HG03457 (cell line): ENCODE measurements around the gene HEPACAM.

Experiments used
- ATAC-seq: cut with Tn5 transposase; IDR thresholded peaks from one replicate; pipeline ENCODE4 v1.9.1; 2021; ENCODE audit warnings: moderate number of reproducible peaks; ENCODE audit not compliant: unreplicated experiment

Gene HEPACAM

GRCh38 chr11:124886978-124887666 is 48.7 kb downstream of the HEPACAM start:
- ATAC-seq, result no peak

DNA sequence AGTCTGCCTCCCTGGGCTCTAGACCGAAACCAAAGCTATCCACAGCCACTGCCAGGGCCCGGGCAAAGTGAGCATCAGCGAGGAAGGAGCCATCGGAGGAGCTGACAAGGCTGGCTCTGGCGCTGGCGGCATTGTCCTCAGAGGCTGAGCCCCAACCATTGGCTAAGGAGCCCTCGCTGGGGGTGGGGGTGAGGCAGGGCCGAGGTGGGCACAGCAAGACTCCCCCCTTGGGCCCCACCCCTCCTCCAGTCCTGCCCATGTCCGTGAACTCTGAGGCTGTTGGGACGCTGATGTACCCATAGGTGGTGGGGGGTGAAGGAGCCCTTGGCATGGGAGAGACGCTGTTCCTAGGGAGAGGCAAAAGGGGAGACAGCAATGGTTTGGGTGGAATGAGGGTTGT is 49.4 kb downstream of the HEPACAM start:
- no peak for ATAC-seq

DNA sequence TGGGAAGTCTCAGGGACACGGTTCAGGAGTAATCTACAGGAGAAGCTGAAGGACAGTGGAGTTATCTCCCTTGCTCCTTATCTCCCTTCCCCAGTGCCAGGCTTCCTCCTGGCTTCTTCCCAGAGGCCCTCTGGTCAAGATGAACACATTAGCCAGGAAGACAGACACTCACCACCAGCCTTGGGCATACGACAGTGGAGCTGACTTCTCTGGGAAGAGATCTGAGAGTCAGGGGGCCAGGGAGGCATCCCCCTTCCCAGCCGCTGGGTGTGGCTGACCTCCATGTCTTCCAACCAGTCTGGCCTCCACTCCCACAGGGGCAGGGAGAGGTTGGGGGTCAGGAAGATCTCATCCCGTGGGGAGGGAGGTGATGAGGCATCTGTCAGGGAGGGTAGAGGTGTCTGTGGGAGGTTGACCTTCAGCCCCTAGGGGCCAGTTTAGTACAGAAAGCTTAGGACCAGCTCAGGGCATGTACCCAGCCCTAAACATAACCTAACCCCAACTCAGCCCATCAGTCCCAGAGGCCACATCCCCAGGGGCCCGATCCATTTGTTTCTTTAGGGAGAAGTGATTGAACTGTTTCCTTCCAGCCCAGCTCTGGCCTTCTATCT is 50.9 kb downstream of the HEPACAM start:
- ATAC-seq, result no peak

GRCh38 chr11:124884340-124884739 is 51.5 kb downstream of the HEPACAM start:
- no peak for ATAC-seq

GRCh38 chr11:124882339-124883071 is 53.3 kb downstream of the HEPACAM start:
- no peak for ATAC-seq

DNA sequence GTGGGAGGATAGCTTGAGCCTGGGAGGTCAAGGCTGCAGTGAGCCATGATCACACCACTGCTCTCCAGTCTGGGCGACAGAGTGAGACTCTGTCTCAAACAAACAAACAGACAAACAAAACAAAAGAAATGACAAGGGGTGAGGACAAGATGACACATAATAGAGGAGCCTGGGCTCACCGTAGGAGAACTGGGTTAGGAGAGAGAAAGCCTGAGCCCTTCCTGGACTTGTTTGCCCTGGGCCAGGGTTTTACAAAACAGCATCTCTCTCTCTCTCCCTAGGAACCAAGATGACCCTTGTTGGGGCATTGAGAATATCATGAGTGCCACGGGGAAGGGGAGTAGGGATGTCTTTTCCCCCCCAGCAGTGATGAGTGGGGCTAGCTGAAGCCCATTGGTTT is 54.9 kb downstream of the HEPACAM start:
- no peak for ATAC-seq

DNA sequence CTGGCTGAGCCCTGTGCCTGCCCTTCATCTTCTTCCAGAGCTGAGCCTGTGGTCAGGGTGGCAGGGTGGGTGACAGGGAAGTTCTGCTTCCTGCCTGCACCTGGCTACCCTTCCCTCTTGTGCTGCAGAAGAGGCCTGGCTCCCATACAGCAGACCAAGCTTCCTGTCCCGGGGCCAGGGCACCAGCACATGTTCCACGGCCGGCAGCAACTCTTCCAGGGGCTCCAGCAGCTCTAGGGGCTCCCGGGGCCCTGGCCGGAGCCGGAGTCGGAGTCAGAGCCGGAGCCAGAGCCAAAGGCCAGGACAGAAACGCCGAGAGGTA is 55.6 kb downstream of the HEPACAM start:
- ATAC-seq, result no peak

GRCh38 chr11:124879493-124880289 is 56.2 kb downstream of the HEPACAM start:
- no peak for ATAC-seq

GRCh38 chr11:124878759-124879492 is 56.9 kb downstream of the HEPACAM start:
- no peak for ATAC-seq

DNA sequence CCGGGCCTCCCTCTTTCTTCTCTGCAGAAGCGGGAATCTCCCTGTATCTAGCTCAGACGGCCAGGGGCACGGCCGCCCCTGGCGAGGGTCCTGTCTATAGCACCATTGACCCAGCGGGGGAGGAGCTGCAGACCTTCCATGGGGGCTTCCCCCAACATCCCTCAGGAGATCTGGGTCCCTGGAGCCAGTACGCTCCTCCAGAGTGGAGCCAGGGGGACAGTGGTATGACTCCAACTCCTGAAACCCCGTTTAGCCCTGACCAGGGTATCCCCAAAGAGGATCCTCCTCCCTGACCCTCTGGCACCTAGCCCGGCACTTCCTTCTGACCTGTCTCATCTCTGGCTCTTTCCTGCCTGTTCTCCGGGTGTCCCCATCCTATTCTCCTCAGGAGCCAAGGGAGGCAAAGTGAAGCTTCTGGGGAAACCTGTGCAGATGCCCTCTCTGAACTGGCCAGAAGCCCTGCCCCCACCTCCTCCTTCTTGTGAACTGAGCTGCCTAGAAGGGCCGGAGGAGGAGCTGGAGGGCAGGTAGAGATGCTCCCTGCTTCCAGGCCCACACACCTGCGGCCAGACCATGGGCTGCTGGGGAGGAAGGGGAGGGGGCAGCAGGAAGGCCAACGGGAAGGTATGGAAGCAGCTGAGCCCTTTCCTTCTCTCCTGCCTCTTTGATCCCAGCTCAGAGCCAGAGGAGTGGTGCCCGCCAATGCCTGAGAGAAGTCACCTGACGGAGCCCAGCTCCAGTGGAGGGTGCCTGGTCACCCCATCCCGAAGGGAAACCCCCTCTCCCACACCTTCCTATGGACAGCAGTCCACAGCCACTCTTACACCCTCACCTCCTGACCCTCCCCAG is 57.7 kb downstream of the HEPACAM start:
- ATAC-seq, result no peak

- no peak for ATAC-seq
These were observed 58.3 kb downstream of the HEPACAM start for GRCh38 chr11:124877631-124877909.

DNA sequence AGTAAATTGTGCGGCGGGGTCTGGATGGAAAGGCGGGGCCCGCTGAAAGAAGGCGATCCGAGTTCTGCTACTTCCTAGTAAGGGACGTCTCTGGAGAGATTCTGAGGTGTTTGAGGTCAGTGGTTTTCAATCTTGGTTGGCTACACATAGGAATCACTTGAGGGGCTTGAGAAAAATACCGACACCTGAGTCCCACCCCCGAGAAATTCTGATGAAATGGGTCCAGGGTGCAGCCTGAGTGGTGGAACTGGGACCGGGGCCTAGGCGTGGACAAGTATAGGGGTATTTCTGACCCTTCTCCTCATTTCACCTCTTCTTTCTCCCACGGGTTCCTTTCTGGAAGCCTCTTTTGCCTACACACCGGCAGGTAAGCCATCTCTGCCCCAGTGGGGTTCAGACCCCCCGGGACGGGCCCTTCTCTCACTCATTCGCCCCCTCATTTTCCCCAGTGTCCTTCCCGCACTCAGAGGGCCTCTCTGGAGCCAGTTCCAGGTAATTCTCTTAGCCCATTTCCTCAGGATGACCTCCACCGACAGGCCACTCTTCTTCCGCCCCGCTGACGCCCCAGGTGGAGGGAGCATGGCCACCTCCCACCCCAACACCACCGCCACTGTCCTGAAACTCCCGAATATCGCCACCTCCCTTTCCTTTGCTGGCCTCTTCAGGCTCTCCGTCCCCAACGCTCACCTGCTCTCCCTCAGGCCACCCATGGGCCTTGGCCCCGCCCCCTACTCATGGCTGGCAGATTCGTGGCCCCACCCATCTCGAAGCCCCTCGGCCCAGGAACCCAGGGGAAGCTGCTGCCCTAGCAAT is 58.8 kb downstream of the HEPACAM start:
- no peak for ATAC-seq

- peak; percentile 87 for ATAC-seq
These were observed 59.7 kb downstream of the HEPACAM start for GRCh38 chr11:124875943-124876817.

- no peak for ATAC-seq
These were observed 60.4 kb downstream of the HEPACAM start for GRCh38 chr11:124875401-124875800.

DNA sequence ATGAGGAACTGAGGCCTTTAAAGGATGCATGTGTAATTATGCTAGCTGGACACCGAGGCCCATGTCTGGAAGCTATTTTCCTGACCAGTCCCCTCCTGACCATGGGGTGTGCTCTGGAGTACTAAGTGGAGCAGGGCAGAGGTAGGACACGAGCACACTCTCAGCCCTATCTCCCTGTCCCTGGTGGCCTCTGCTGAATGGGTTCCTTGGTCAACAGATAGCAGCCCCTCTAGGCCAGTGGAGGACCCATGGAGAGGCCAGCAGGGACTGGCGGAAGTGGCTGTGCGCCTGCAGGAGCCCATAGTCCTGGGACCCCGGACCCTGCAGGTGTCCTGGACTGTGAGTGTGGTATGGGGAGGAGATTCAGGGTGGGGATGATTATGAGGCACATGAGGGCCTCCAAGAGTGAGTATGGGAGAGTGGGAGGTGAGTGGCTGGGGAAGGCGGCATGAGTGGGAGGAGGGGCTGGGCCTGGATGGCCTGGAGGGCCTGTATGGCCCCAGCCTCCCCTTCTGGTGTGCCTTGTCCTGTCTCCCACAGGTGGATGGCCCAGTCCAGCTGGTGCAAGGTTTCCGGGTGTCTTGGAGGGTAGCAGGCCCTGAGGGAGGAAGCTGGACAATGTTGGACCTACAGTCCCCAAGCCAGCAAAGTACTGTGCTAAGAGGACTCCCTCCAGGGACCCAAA is 61.1 kb downstream of the HEPACAM start:
- ATAC-seq, result no peak

DNA sequence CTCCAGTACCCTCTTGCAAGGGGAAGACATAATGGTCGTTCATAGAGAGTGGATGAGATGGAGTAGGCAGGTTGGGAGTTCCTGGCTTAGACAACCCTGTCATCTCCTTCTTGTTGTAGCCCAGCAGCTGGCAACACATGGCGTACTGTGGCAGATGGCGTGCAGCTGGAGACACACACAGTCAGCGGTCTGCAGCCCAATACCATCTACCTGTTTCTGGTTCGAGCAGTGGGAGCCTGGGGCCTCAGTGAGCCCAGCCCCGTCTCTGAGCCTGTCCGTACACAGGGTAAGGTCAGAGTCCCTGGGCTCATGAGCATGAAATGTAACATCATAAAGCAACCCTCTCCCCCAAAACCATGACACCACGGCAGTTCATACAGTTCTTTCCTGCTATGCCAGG is 61.9 kb downstream of the HEPACAM start:
- no peak for ATAC-seq

DNA sequence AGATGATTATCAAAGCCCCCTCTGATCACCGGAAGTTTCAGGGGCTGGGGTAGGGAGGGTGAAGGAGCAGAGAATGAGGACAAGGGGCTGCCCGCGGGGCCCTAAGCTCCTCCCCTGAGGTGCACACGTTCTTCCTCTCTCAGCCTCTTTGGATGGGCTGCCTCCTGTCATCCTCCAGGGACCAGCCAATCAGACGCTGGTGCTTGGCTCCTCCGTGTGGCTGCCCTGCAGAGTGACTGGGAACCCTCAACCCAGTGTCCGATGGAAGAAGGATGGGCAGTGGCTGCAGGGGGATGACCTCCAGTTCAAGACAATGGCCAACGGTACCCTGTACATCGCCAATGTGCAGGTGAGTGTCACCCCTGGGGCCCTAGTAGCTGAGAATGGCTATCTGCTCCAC is 63.1 kb downstream of the HEPACAM start:
- no peak for ATAC-seq

DNA sequence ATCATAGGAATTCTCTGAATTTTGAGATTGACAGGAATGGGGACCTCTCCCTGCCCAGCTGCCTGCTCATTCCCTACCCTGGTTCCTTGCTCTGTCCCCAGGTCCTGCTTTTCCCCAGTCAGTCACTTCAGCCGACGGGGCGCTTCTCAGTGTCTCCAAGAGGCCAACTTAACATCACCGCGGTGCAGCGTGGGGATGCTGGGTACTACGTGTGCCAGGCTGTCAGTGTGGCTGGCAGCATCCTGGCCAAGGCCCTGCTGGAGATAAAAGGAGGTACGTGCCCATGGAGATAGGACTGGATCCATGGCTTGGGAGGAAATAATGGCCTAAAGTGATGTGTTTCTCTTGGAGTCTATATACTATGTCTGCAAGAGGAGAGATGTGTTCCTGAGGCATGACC is 63.6 kb downstream of the HEPACAM start:
- ATAC-seq, result no peak
